ENCODE data around the gene GABBR1.

GRCh38 chr6:29627755-29628418 lies 5.1 kb downstream of the GABBR1 start:
- TF ChIP-seq POLR2AphosphoS5 (IDR thresholded peaks at IDR 0.05; ENCODE audit: low read depth, low read length) (no peak), TAF1 (IDR thresholded peaks at IDR 0.05; ENCODE audit: borderline replicate concordance, low read depth, low read length) (no peak), POLR2A (IDR thresholded peaks at IDR 0.05; ENCODE audit: low read depth, low read length) (no peak)

All from GM12892 (cell line).